Urothelium cell line (cell line): ENCODE data around the gene FTCD.
A peak's percentile ranks its signal among the peaks of the same experiment; 100 is the strongest.
"Not testable (repeated sequence)": the region's sequence is repeated elsewhere in the genome, so short reads cannot be mapped to it uniquely, and the experiment has no call there.

Experiments
- DNase-seq: peaks from one replicate; pipeline ENCODE4 v3.0.0; 2011; ENCODE audit warnings: low spot score, mixed read lengths
- FAIRE-seq: peaks from 2 replicates; lab custom pipeline; 2011; peaks lifted over from hg19 to GRCh38; lab: Jason Lieb, UNC

FTCD gene

DNA sequence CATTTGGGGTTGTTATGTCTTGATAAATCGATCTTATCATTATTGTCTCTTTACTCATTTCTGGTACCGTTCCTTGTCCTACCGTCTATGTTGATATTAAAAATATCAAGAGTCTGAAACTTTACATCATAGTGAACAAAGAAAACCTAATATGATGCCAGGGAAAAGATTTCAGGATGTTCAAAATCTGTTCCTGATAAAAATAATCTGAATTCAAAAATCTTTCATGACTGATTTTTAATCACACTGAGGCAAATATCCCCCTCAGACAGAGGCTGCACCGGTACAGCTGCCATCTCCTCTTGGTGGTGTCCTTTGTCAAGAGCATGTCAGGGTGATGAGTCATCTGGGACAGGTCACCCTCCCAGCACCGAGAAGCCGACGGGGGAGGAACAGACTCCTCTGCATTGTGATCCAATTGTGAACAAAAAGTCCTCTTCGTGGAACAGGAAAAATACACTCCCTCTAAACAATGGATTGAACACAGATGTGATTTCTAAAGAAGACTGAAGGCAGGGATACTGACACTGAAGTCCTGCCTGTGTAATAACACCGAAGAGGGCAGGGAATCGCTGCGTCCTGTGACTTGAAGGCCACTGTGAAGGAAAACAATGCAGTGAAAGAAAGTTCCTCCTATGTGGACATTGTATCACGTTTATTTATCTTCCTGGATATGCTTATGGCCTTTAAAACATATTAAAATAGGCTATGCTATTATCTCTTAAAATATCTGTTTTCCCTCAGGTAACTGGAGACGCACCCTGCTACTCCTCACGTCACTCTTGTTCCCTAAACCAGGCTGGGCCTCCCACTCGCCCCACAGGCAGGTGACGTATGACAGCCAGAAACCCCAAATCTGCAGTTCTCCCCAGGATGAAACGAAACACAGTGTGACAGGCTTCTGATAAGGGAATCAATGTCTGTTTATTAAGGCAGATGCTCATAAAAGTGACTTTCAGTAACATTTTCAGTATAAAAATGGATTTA is 33.1 kb upstream of the FTCD start:
- peak; percentile 68 for DNase-seq
- no peak for FAIRE-seq

DNA sequence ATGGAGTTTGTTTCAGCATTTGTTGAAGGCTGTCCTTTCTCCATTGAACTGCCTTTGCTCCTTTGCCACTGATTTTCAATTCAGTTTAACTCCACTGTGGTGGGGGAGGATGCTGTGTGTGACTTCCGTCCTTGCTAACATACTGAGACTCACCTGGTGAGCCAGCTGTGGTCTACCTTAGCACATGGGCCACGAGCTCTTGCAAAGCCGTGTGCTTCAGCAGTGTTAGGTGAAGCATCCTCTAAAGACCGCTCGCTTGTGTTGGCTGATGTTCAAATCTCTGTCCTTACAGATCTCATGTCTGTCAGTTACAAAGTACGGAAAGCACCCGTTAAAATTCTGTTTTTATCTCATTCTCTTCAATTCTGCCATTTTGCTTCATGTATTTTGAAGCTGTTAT is 32.4 kb upstream of the FTCD start:
- FAIRE-seq (no peak), DNase-seq (no peak)

GRCh38 chr21:46187261-46187660 is 31.9 kb upstream of the FTCD start:
- DNase-seq, result no peak
- FAIRE-seq, result no peak

GRCh38 chr21:46185716-46186115 is 30.3 kb upstream of the FTCD start:
- DNase-seq (no peak), FAIRE-seq (no peak)

DNA sequence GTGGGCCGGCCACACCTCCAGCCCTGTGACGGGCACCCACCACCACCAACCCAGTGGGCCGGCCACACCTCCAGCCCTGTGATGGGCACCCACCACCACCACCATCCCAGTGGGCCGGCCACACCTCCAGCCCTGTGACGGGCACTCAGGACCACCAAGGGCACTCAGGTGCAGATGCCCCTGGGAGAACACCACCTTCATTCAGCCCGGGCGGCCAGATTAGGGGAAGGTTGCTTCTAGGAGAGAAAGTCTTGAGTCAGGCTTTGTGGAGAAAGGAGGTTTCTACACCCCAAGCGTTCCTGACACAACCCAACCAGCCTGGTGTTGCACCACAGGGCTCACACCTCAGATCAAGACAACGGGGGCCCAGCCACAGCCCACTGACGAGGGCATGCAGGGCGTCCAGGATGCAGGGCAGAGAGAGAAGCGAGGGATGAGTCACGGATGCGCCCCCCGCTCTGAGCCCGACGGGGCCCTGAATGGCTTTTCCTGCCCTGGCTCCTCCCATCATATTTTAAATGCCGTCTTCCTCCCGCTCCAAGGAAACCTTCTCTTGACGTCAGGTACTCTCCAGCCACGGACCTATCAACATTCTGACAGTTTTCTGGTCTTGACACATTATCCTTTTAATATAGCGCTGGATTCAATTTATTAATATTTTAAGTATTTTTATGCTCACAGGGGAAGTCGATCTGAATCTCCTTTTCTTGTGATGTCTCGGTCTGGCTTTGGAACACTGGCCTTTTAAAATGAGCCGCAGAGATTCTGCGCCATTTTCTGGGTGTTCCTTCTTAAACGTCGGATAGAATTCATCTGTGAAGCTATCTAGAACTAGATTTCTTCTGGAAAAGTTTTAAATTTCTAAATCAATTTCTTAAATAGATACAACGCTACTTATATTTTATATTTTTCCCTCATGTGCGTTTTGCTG is 29.5 kb upstream of the FTCD start:
- FAIRE-seq, result peak; percentile 68
- DNase-seq, result peak; percentile 79

DNA sequence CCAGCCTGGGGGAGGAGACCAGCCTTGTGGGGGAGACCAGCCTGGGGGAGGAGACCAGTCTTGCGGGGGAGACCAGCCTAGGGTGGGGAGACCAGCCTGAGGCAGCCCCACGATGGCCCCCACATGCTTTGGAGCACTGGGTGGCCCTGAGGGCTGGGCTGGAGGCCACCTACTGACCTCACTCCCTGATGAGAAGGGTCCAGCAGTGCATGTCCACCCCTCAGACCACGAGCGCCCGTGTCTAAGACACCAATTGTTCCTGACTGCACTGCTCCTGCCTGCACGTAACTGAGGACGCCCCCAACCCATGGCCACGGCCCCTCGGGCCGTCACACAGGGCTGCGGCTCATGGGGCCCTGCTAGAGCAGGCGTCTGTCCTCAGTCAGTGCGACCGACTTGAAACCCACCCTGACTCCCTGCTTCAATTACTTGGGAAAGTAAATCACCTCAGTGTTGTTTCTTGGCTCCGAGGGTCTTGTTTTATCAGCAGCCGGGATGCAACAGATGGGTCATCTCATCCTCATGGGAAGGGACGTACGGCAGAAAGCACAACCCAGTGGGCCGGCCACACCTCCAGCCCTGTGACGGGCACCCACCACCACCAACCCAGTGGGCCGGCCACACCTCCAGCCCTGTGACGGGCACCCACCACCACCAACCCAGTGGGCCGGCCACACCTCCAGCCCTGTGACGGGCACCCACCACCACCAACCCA is 28.7 kb upstream of the FTCD start, which contains the start of gene SPATC1L:
TSS of gene SPATC1L (minus strand) at position 550 of the 715 bp plus-strand sequence. CDS start 1,643 bp downstream, outside the sequence.
- DNase-seq (peak; percentile 69), FAIRE-seq (no peak)

DNA sequence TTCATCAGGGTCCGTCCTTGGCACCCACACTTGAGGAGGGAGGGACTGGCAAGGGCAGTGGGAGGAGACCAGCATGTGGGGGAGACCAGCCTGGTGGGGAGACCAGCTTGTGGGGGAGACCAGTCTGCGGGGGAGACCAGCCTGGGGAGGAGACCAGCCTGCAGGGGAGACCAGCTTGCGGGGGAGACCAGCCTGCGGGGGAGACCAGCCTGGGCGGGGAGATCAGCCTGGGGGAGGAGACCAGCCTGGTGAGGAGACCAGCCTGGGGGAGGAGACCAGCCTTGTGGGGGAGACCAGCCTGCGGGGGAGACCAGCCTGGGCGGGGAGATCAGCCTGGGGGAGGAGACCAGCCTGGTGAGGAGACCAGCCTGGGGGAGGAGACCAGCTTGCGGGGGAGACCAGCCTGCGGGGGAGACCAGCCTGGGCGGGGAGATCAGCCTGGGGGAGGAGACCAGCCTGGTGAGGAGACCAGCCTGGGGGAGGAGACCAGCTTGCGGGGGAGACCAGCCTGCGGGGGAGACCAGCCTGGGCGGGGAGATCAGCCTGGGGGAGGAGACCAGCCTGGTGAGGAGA is 28.0 kb upstream of the FTCD start:
- not testable (repeated sequence) for DNase-seq, FAIRE-seq

DNA sequence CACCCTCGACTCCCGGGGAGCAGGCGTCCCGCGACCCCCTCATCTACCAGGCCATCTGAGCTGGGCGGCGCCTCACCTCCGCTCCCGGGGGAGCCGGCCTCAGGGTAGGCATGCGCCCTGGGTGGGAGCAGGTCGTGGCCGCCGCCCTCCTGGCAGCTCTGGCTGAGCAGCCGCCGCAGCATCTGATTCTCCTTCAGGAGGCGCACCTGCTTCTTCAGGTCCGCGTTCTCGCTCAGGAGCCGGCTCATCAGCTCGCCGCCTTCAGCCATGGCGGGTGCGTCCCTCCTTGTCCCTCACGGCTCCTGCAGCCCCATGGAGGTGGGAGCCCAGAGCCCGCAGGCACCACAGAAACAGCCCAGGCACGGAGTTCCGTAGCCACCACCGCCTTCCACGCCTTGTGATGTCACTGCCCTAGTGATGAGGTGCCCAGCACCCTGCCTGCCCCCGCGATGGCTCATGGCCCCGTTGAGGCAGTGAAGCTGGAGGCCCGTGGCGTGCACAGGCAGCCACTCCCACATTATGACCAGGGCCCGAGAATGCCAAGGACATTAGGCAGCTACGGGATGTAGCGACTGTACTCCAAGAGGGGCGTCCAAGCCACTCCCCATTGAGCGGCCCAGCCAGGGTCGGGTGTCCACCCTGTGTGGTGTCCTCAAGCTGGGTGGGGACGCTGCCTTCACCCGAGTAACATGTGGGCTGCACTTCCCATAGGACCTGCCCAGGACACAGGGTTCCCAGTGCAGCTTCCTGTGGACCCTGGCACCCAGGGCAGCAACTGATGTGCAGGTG is 27.4 kb upstream of the FTCD start:
- no peak for DNase-seq
- no peak for FAIRE-seq

- no peak for DNase-seq
- FAIRE-seq, result no peak
Measured at GRCh38 chr21:46181953-46182547, 26.7 kb upstream of the FTCD start.

- no peak for FAIRE-seq
- DNase-seq, result no peak
Measured at GRCh38 chr21:46181436-46181835, 26.1 kb upstream of the FTCD start.

DNA sequence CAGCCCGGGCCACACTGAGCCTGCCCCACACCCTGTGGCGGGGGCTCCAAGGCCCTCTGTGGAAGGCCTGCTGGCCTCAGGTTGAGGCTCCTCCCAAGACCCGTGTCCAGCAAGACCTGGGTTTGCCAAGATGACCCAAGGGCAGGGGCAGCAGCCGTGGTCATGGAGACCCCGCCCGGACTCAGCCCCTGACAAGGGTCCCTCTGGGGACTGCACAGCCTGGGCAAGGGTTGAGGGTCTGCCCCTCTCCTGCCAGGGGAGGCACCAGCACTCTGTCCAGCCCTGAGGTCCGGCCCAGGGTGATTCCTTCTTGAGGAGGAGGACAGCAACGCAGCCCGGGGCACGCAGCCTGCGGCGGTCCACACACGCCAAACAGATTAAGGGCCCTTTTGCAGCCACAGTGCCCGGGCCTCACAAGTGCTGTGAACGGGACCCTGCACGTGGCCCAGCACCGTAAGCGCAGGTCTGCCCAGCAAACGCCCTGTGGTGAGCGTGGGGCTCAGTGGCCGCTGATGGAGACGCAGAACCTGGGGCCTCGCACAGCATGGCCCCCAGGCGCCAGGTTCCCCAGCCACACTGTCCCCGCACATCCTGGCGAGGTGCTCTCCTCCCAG is 25.5 kb upstream of the FTCD start:
- DNase-seq, result no peak
- no peak for FAIRE-seq

DNA sequence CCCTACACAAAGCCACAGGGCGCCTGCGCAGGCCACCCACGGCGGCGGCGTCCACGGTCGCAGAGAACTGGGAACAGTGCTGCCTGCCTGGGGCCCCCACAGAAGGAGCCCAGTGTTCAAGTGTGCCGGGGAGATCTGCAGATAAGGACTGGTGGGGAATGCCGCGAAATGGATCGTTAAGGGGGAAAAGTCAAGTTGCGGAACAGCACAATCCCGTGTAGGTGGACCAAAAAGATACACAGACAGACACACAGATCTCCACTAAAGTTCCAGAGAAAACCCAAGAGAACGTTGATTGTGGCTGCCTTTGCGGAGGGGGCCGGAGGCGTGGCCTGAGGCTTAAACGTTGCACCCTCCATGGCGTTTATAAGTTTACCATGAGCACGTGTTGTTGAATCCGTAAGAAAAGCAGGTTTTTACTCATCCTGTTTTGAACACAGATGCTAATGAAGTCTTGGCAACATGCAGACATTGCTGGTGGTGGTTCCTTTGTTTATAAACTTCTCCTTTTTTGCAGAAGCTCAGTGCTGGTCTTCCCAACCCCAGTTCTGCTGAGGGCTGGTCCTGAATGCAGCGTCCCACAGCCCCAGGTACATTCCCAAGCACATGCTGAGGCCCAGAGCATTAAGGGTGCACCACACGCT is 24.8 kb upstream of the FTCD start:
- DNase-seq, result no peak

GRCh38 chr21:46179708-46180078 is 24.3 kb upstream of the FTCD start:
- no peak for FAIRE-seq
- no peak for DNase-seq

More for the DNA sequence above, 24.8 kb upstream of the FTCD start:
- FAIRE-seq, result no peak

DNA sequence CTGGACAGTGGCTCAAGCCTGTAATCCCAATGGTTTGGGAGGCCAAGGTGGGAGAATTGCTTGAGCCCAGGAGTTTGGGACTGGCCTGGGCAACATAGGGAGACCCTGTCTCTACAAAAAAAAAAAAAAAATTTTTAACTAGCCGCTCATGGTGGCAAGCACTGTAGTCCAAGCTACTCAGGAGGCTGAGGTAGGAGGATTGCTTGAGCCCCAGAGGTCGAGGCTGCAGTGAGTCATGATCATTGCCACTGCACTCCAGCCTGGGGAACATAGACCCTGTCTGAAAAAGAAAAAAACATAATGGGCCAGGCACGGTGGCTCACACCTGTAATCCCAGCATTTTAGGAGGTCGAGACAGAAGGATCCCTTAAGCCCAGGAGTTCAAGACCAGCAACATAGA is 23.6 kb upstream of the FTCD start:
- DNase-seq (no peak), FAIRE-seq (no peak)

DNA sequence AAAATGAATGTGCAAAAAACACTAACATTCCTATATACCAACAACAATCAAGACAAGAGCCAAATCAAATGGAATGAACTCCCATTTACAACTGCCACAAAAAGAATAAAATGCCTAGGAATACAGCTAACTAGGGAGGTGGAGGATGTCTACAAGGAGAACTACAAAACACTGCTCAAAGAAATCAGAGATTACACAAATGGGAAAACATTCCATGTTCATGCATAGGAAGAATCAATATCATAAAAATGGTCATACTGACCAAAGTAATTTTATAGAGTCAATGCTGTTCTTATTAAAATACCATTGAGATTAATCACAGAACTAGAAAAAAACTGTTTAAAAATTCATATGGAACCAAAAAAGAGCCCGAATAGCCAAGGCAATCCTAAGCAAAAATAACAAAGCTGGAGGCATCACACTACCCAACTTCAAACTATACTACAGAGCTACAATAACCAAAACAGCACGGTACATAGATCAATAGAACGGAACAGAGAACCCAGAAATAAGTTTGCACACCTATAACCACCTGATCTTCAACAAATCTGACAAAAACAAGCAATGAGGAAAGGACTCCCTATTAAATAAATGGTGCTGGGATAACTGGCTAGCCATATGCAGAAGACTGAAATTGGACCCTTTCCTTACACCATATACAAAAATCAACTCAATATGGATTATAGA is 21.2 kb upstream of the FTCD start:
- not testable (repeated sequence) for FAIRE-seq, DNase-seq

DNA sequence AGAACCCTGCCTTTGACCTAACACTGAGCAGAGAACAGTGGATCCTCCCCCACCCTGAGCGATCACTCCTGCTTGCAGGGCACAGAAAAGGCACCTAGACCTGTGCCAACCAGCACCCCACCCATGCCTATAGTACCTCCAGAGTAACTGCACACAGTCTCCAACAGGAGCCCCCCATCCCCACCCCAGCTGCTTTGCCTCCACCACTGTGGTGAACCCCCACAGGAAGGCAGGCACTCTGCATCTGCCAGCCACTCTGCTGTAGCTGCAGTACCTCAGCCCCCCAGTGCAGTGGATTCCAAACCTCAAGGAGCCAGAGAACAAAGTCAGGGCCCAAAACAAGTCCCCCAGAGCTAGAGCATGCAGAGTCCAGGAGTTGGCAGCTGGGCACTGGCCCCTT is 18.2 kb upstream of the FTCD start:
- DNase-seq (no peak), FAIRE-seq (no peak)

DNA sequence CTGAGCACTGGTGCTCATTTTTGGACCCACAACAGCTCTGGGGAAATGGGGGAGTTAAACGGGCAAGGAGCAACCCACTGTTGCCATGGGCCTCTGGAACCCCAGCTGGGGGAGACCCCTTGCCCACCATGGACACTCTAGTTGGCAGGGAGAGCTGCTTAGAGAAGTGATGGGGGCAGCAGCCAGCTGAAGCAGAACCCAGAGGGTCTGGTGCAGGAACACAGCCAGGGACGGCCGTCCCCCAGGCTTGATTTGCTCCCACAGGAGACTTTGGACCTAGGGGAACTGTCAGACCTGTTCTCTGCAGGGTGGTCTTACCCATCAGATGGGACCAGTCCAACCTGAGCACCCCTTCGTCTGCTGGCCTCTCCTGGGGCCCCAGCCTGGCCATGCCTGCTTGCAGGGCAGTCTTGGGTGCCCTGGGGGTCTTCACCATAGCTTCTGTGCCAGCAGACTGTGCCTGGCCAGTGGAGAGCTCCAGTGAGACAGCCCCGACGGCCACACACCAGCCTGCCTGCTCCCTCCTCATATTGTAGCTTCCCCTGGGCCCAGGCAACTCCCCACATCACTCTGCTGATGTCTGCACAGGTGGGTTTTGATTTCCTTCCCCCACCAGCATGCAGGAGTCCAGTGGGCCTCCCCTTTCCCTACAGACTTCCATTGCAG is 17.6 kb upstream of the FTCD start:
- FAIRE-seq (no peak), DNase-seq (no peak)
